Measurements from ENCODE around the gene ZNF814.
"Not testable (repeated sequence)": the region's sequence is repeated elsewhere in the genome, so short reads cannot be mapped to it uniquely, and the experiment has no call there.

ZNF814 gene

DNA sequence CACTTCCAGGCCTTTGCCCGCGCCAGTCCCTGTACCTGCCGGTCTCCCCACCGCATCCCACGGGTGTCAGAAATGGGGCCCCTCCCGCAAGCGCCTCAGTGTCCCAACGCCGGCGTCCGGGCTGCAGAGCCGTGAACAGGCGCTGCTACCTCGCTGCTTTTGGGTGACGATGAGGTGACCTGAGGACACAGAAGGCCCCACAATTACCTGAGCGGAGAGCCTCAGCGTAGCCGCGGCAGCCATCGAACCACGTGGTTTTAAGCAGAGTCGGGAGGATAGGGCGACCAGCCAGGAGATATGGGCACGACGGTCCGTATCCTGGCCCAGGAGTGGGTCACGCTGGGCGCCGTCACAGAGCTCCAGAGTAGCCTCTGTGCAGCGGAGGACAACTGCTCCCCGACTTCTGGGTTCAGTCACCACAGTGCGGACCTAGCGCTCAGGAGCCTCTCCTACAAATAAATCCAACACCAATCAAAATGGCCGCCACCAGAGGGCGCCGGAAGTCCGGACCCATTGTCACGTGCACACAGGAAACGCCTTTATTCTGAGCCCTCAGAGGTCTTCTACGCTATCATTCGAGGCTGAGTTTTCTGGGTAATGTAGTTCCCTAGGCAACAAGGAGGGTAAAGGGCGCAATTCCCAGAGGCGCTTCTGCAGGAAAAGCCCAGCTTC, at the start of gene ZNF814:
Gene ZNF814 (minus strand): TSS at position 478 of the 672 bp plus-strand sequence. CDS start 235 bp downstream, at position 243.
- DNase-seq, result peak; percentile 77

- no peak for DNase-seq
These were observed 46.9 kb upstream of the ZNF814 start for GRCh38 chr19:57935731-57936130.

DNA sequence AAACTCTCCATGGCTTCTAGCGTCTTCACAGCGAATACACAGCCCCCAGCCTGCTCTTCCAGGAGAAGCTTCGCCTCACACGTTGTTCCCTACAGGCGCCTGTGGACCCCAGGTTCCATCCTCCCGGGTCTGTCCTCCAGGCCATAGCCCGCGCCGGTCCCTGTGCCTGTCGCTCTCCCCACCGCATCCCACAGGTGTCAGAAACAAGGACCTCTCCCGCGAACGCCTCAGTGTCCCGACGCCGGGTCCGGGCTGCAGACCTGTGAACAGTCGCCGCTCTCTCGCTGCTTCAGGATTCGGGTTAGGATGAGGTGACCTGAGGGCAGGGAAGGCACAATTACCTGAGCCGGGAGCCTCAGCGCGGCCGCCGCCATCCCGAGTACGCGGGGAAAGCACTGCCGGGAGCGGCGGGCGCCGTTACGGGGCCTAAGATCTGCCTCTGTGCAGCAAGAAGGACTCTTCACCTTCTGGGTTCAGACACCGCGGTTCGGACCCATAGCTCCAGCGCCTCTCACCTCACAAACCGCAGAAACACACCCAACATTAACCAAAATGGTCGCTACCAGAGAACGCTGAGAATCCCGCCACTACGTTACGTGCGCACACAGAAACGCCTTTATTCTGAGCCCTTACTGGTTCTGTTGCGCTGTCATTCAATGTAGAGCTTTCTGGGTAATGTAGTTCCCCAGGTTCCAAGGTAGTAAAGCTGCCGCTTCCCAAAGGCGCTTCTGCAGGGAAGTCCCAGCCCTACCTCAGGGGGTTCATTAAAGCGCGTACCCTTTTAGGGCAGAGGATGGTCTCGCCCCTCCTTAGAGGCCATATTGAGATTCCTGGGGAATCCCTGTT, 46.2 kb upstream of the ZNF814 start, which contains the start of gene ZNF418:
Gene ZNF418 (minus strand): TSS at position 583 of the 846 bp plus-strand sequence. CDS start 1,580 bp downstream, outside the sequence.
- peak; percentile 25 for DNase-seq

GRCh38 chr19:57927587-57927986, 38.8 kb upstream of the ZNF814 start:
- DNase-seq, result no peak

DNA sequence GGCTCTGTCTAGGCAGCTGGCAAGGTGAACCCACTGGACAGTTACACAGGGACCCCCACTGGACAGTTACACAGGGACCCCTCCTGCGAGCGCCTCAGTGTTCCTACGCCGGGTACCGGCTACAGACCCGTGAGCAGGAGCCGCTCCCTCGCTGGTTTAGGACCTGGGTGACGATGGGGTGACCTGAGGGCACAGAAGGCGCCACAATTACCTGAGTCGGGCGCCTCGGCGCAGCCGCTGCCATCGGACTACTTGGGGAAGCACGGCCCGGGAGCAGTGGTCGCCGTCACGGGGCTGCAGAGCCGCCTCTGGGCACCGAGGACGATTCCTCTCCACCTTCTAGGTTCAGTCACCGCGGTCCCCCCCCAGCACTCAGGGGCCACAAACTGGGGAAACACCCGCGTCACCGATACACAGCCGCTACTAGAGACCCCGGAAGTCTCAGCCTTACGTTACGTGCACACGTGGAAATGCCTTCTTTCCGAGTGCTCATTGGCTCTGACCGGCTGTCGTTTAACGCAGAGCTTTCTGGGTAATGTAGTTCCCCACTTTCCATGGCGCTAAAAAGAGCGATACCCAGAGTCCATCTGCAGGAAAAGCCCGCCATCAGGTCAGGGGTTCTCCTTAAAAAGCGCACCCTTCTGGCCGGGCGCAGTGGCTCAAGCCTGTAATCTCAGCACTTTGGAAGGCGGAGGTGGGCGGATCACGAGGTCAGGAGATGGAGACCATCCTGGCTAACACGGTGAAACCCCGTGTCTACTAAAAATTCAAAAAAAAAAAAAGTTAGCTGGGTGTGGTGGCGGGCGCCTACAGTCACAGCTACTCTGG, 27.5 kb upstream of the ZNF814 start, which contains the start of gene ZNF417:
Gene ZNF417 (minus strand): TSS at position 425 of the 828 bp plus-strand sequence. CDS start 181 bp downstream, at position 244.
- DNase-seq, result peak; percentile 84

- DNase-seq, result no peak
These were observed 25.7 kb upstream of the ZNF814 start for GRCh38 chr19:57914531-57914930.

GRCh38 chr19:57907394-57907793, 18.6 kb upstream of the ZNF814 start:
- DNase-seq, result no peak

GRCh38 chr19:57905258-57905657, 16.4 kb upstream of the ZNF814 start:
- no peak for DNase-seq

DNA sequence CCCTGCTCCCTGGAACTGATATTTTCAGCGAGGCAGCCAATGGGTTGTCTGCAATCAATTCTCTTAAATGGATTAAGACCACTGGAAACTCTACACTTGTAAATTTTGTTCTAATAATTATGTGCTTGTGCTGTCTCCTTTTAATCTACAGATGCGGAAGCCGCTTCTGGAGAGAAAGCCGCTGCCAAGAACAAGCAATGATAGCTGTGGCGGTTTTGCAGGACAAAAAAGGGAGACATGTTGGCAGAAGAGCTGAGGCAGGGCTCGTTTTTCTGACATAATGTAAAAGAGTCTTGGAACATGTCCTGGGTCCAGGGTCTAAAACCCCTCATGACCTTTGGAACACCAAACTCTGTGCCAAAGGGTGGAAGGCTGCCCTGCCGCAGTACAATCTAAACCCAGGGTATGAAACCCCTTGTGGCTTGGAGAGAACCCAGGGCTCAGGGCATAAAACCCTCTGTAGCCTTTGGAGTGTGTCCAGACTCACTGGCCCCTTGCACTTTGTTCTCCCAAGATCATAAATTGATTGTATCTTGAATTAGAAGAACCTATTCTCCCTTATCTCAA, 14.9 kb upstream of the ZNF814 start:
- no peak for DNase-seq

DNA sequence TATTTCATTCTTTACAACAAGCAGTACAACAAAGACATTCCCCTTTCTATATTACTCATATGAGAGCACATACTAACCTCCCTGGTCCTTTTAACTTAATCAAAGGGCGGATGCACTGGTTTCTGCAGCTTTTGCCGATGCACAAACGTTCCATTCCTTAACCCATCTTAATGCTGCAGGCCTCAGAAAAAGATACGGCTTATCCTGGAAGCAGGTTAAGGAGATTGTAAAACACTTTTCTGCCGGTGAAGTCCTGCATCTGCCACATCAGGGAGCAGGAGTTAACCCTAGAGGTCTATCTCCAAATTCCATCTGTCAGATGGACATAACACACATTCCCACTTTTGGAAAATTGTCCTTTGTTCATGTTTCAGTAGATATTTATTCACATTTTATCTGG, 11.5 kb upstream of the ZNF814 start:
- DNase-seq, result no peak

- not testable (repeated sequence) for DNase-seq
These were observed 1.9 kb upstream of the ZNF814 start for GRCh38 chr19:57890706-57891105.

DNA sequence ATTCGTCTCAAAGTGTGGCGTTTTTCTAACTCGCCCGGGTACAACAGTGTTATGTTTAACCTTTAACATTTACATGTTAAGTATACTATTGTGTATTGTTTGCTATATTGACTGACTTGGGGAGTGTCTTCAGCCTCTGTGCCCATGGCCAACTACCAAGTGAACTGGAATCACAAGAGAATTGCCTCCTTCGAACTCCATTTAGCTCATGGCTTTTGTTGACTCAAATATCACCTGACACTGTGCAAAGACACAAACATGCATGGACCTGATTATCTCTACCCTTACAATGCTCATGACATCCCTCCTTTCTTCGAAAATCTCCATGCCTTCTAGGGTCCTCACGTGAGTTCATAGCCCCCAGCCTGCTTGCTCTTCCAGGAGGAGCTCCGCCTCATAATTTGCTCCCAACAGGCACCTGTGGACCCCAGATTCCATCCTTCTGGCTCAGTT, 704 bp downstream of the ZNF814 start:
- DNase-seq, result no peak

DNA sequence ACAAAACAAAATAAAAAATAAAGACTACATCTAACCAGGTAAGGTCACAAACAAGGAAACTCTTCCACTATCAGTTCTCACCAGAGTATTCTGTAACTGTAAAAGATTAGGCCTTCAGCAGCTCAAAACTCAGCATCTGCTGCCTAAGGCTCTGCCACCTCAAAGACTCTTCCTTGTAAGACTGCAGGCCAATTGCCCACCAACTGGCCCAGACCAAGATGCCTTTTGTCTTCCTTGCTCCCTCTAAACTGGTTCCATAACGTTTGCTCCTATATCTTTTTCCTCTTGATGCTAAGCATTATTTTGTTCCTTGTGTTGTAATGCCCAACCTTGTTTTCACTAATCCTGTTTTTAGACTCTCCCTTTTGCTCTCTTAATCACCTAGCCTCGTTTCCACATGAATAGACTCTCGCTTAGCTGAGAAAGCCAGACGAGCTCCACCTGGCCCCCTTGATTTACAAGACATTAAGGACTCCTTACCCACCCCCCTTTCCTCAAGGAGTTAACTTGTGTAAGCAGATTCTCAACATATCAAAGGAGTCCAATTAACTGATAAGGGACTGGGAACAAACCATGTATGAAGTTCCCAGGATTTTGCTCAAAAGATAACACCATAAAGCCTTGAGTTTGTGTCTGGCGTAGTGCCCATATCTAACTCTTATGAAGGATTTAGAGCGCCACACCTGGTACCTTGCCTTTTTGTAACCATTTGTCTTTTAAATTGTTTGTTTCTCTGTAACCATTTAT, 1.5 kb downstream of the ZNF814 start:
- DNase-seq, result no peak

- no peak for DNase-seq
These were observed 2.8 kb downstream of the ZNF814 start for GRCh38 chr19:57886046-57886445.

DNA sequence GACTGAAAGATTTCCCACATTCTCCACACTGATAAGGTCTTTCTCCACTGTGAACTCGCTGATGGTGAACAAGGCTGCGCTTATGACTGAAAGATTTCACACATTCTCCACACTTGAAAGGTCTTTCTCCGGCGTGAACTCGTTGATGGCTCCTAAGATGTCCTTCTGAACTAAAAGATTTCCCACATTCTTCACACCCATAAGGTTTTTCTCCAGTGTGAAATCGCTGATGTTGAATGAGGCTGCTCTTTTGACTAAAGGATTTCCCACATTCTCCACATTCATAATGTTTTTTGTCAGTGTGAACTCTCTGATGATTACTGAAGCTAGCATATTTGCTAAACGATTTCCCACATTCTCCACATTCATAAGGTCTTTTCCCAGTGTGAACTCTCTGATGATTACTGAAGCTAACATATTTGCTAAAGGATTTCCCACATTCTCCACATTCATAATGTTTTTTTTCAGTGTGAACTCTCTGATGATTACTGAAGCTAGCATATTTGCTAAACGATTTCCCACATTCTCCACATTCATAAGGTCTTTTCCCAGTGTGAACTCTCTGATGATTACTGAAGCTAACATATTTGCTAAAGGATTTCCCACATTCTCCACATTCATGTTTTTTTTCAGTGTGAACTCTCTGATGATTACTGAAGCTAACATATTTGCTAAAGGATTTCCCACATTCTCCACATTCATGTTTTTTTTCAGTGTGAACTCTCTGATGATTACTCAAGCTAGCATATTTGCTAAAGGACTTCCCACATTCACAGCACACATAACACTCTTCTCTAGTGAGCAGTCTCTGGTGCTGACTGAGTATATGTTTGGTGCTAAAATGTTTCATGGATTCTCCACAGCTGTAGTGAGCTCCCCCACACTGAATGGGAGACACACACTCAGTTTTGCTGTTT, 14.7 kb downstream of the ZNF814 start:
- not testable (repeated sequence) for DNase-seq

DNA sequence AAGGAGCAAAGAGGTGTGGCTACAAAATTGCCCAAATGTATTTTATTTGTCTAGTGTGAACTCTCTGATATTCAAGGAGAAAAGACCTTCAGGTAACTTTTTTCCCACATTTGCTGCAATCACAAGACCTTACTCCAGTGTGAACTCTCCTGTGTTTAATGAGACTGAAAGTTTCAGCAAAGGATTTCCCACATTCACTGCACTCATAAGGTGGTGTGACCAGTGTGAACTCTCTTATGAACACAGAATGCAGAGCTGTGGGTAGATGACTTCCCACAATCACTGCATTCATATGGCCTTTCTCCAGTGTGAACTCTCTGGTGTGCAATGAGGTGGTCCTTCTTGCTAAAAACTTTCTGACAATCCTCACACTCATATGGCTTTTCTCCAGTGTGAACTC, 16.4 kb downstream of the ZNF814 start:
- no peak for DNase-seq

DNA sequence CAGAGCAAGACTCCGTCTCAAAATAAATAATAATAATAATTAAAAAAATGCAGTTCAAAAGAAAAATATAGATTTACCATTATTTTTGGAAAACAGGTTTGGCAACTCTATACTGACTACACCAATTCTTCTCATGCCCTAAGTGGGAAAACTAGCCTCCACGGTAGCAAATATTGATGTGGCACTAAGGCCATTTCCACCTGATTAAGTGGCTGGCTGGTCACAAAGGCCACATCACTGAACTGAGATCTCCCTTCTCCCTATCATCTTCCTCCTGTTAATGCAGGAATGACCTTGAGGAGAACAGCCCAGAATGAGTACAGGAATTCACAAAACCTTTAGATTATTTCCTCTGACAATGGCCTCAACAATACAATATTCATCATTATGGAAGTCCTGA, 18.6 kb downstream of the ZNF814 start:
- no peak for DNase-seq

GRCh38 chr19:57869655-57870054, 19.2 kb downstream of the ZNF814 start:
- DNase-seq, result not testable (repeated sequence)

DNA sequence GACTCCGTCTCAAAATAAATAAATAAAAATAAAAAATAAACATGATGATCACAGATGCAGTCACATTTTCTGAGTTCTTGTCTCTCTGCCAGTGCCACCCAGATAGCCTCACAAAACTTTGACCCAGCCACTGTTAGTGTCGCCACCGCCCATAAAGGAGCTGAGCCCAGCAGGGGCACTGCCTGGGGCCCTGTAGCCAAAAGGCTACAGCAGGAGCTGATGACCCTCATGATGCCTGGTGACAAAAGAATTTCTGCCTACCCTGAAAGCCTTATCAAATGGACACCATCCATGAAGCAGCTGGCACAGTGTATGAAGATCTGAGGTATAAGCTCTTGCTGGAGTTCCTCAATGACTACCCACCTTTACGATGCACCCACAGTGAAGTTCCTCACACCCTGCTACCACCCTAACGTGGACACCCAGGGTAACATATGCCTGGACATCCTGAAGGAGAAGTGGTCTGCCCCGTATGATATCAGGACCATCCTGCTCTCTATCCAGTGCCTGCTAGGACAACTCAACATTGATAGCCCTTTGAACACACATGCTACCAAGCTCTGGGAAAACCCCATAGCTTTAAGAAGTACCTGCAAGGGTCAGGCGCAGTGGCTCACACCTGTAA, 20.9 kb downstream of the ZNF814 start:
- DNase-seq, result no peak

DNA sequence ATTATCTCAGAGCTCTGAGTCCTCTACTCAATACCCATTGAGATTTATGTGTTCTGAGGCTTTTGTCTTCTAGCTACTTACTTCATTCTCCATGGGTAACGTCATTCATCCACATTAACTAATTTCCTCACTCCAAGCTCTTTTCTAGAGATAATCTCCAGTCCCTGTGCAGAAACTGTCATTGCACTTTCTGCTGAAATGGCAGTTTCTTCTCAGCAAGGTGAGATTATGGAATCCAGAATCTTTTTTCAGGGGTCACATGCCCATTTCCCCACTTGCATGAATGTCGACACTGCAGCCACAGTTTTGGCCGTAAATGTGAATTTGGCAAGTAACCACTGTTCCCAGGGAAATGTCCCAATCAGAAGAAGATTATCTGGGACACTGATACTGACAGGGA, 26.5 kb downstream of the ZNF814 start:
- not testable (repeated sequence) for DNase-seq
